Measurements from ENCODE around the gene TAS2R19.

The TAS2R19 gene

DNA sequence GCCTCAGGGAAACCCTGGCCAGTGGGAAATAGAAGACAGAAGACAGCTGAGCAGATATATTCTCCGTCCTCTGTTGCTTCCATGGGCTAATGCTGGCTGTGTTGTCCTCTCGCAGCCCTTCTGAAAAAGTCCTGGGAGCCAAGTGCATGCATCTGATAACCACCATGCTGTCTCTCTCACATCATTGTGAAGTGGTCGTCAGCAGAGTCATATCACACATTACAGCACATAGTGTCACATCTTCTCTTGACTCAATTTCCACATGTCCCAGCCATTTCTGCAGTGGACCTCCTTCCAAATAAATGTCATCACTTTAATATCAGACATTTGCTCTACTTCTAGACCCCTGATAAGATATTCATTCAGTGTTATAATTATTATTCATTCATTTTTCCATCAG lies 28.1 kb downstream of the TAS2R19 start:
- no peak for DNase-seq (ENCODE audit: low read depth)

DNA sequence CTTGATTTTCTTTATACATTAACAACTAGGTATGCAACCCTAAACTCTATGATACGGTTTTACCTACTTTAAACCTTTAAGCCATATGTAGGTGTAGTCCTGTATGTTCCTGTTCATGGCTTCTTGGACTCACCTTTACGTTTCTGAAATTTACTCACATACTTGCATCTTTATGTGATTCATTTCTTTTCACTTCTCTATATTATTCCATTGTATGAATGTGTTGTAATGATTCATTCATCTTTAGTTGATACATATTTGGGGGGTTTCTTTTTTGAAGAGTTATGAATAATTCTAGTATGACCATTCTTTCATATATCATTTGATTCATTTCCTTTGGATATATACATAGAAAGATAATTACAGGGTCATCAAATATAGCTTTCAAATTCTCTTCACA lies 33.3 kb downstream of the TAS2R19 start:
- DNase-seq (ENCODE audit: low read depth): no peak

DNA sequence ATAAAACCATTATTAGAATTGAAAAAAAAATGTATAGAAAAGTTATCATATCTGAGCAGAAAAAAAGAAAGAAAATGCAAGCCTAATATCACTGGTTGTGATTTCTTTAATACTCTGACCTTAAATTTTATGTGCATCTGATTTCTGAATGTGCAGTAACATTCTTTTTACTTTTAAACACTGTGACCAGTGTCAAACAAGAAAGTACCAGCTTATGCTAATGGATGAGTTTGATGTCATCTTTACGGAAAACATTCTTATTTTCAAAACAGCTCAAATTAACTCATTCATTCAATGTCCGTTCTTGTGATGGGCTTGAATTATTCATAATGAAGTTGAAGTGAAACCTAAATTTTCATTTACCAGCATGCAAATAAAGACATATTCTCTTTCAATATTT lies 35.6 kb downstream of the TAS2R19 start, which contains the start of gene TAS2R50:
TSS of gene TAS2R50 (minus strand) at position 101 of the 400 bp plus-strand sequence. CDS start at position 49, 52 bp downstream.
- no peak for DNase-seq (ENCODE audit: low read depth)

DNA sequence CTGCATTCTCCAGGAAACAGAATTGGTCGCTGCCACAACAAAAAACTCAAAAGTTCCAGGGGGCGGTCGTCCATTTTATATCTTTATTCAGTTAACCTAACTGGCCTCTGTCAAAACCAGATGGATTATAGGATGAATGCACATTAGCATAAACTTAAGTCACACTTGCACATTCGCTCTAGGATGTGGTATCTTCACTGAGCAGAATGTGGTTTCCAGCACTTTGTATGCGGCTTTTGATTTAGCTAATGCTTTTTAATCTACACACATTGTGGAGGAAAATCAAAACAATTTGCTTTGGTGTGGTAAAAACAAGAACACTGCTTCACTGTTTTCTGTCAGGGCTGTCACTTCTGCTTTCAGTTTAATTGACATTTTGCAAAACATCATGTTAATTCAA lies 40.2 kb downstream of the TAS2R19 start:
- no peak for DNase-seq (ENCODE audit: low read depth)

DNA sequence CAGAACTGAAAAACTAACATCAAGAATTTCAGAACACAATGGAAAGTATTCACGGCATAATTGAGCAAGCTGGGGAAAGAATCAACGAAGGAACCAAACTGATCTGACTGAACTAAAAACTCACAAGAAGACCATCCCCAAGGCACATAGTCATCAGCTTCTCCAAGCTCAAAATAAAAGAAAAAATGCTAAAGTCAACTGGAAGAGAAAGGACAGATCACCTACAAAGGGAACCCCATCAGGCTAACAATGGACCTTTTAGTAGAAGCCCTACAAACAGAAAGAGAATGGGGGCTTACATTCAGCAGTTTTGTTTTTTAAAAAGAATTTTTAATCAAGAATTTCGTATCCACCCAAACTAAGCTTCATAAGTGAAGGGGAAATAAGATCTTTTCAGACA lies 47.5 kb downstream of the TAS2R19 start:
- no peak for DNase-seq (ENCODE audit: low read depth)

All from activated T-helper 1 cell treated with Interleukin-2 at 50 U/mL for 16 hours (primary cell).